HepG2 (cell line): ENCODE results near the gene APBA1. TPM values are rescaled to one million over a fixed set of nuclear protein-coding genes. Genes with fewer than 3 reads are reported as not detected.
A peak's percentile ranks its signal among the peaks of the same experiment; 100 is the strongest.

Experiments
- HNRNPH1 ChIP-seq: fragments of 200-400 bp; formaldehyde crosslinking; optimal IDR thresholded peaks from 2 replicates; pipeline ENCODE3; 2017; ENCODE audit warnings: mild to moderate bottlenecking, low read depth, low read length
- PAWR ChIP-seq: sonication (generic); formaldehyde crosslinking; IDR thresholded peaks from 2 replicates; pipeline ENCODE4 v1.4.0; 2020; ENCODE audit warnings: missing genetic modification reagents, mild to moderate bottlenecking, borderline replicate concordance
- SOX6 ChIP-seq, 2 experiments: fragments of 450-650 bp in 1 of 2; sonication (generic) in 1 of 2; formaldehyde crosslinking in 1 of 2; IDR thresholded peaks; 2 replicates each; pipeline versions ENCODE4 v1.4.0 to v1.6.1; 2017 to 2020; ENCODE audit warnings: antibody characterized with exemption in 1 of 2, mild to moderate bottlenecking in 1 of 2, missing genetic modification reagents in 1 of 2
- ZNF468 ChIP-seq: sonication (generic); formaldehyde crosslinking; IDR thresholded peaks from 2 replicates; pipeline ENCODE4 v1.8.0; 2022; ENCODE audit warnings: mild to moderate bottlenecking, moderate library complexity, missing genetic modification reagents
- ZNF564 ChIP-seq: sonication (generic); formaldehyde crosslinking; IDR thresholded peaks from 2 replicates; pipeline ENCODE4 v1.8.1; 2023; ENCODE audit warnings: mild to moderate bottlenecking, missing genetic modification reagents
- ZNF652 ChIP-seq: IDR thresholded peaks from 2 replicates; pipeline ENCODE4 v1.6.1; 2016; ENCODE audit warnings: low read depth, borderline replicate concordance
- ZNF782 ChIP-seq: sonication (generic); formaldehyde crosslinking; IDR thresholded peaks from 2 replicates; pipeline ENCODE4 v1.4.0; 2020; ENCODE audit warnings: missing genetic modification reagents, mild to moderate bottlenecking, borderline replicate concordance
- polyA plus RNA-seq, 8 experiments: library from polyadenylated mRNA; depleted of rRNA in 3 of 8; stranded (reverse) in 7 of 8; unstranded in 1 of 8; fragments of >200 nt; fragmentation: Illumina TruSeq in 4 of 8; extraction: Trizol in 4 of 8; gene quantifications; 2 replicates each; pipeline versions ENCODE4 v1.2.1 to v1.2.3, GENCODE V29; 2011 to 2016; ENCODE audit warnings: low read depth in 4 of 8, missing spikeins in 1 of 8, mixed read lengths in 1 of 8; ENCODE audit not compliant: insufficient read depth in 1 of 8
- total RNA-seq, 5 experiments: library from RNA; depleted of rRNA; stranded (reverse); fragments of >200 nt; fragmentation: Illumina TruSeq; extraction: Trizol; gene quantifications; 2 replicates each; pipeline ENCODE4 v1.2.3, GENCODE V29; 2016; ENCODE audit warnings: low read depth in 1 of 5
- TF ChIP-seq, protein P1 (sequence below), 2 experiments: fragments of 450-650 bp in 1 of 2; sonication (generic) in 1 of 2; formaldehyde crosslinking in 1 of 2; IDR thresholded peaks; 2 replicates each; pipeline versions ENCODE4 v1.6.1 to v1.8.0; 2016 to 2022; ENCODE audit warnings: antibody characterized with exemption in 1 of 2, mild to moderate bottlenecking in 1 of 2, missing genetic modification reagents in 1 of 2
- TF ChIP-seq, protein P2 (sequence below): sonication (generic); formaldehyde crosslinking; IDR thresholded peaks from 2 replicates; pipeline ENCODE4 v1.5.1; 2020; ENCODE audit warnings: missing genetic modification reagents, mild to moderate bottlenecking, borderline replicate concordance
- TF ChIP-seq, protein P3 (sequence below): sonication (generic); formaldehyde crosslinking; conservative IDR thresholded peaks from 2 replicates; pipeline ENCODE4 v1.4.0; 2020; ENCODE audit warnings: missing genetic modification reagents
- TF ChIP-seq, protein P4 (sequence below): sonication (generic); formaldehyde crosslinking; IDR thresholded peaks from 2 replicates; pipeline ENCODE4 v1.5.0; 2020; ENCODE audit warnings: mild to moderate bottlenecking, low read depth, missing genetic modification reagents, borderline replicate concordance
- TF ChIP-seq, protein P5 (sequence below): sonication (generic); formaldehyde crosslinking; IDR thresholded peaks from 2 replicates; pipeline ENCODE4 v1.5.0; 2020; ENCODE audit warnings: missing genetic modification reagents

The APBA1 gene
- total and polyA plus RNA-seq, 2 of the 13 experiments (the other 11 are each of a cell fraction or from before 2014, with no cell fraction given): 0.15 TPM; not detected in 1

DNA sequence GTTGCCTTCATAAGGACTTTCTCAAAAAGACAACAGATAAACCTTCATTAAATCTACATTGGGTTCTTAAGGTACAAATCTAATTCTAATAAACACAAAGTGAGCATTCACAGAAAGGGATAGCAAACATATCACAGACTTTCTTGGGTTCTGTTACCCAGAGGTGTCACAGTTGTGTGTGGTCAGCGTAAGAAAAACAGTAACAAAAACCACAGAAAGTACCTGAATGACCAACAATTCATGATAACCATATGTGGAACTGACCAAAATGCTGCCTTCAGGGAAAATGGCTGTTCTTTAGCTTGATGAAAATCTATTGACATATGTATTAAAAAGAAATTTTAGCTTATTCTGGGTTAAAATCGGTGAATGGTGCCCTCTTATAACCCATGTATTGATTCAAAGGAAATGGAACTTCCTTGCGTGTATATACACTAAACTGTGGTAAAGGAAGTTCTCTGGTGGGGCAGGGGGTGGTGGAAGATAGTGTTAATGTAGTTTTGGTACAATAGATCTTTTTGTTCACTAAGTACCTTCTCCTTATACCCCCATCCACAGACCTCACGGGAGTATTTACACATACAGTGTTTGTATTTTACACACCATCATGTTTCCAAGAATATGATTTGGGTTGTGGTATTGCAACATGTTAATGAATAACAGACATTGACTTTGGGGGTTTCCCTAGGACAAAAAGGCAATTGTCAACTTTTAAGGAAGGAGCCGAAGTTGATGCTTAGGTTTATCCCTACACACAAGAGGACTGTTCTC lies 152.5 kb downstream of the APBA1 start (continued):
- TF ChIP-seq, protein P1, sequence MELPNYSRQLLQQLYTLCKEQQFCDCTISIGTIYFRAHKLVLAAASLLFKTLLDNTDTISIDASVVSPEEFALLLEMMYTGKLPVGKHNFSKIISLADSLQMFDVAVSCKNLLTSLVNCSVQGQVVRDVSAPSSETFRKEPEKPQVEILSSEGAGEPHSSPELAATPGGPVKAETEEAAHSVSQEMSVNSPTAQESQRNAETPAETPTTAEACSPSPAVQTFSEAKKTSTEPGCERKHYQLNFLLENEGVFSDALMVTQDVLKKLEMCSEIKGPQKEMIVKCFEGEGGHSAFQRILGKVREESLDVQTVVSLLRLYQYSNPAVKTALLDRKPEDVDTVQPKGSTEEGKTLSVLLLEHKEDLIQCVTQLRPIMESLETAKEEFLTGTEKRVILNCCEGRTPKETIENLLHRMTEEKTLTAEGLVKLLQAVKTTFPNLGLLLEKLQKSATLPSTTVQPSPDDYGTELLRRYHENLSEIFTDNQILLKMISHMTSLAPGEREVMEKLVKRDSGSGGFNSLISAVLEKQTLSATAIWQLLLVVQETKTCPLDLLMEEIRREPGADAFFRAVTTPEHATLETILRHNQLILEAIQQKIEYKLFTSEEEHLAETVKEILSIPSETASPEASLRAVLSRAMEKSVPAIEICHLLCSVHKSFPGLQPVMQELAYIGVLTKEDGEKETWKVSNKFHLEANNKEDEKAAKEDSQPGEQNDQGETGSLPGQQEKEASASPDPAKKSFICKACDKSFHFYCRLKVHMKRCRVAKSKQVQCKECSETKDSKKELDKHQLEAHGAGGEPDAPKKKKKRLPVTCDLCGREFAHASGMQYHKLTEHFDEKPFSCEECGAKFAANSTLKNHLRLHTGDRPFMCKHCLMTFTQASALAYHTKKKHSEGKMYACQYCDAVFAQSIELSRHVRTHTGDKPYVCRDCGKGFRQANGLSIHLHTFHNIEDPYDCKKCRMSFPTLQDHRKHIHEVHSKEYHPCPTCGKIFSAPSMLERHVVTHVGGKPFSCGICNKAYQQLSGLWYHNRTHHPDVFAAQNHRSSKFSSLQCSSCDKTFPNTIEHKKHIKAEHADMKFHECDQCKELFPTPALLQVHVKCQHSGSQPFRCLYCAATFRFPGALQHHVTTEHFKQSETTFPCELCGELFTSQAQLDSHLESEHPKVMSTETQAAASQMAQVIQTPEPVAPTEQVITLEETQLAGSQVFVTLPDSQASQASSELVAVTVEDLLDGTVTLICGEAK (IDR thresholded peaks at IDR 0.05): no peak
- TF ChIP-seq, protein P1 (CRISPR knock-in tag; IDR thresholded peaks at IDR 0.05): no peak
- no peak for TF ChIP-seq HNRNPH1
- no peak for TF ChIP-seq ZNF468 (CRISPR knock-in tag)
- TF ChIP-seq, protein P2, sequence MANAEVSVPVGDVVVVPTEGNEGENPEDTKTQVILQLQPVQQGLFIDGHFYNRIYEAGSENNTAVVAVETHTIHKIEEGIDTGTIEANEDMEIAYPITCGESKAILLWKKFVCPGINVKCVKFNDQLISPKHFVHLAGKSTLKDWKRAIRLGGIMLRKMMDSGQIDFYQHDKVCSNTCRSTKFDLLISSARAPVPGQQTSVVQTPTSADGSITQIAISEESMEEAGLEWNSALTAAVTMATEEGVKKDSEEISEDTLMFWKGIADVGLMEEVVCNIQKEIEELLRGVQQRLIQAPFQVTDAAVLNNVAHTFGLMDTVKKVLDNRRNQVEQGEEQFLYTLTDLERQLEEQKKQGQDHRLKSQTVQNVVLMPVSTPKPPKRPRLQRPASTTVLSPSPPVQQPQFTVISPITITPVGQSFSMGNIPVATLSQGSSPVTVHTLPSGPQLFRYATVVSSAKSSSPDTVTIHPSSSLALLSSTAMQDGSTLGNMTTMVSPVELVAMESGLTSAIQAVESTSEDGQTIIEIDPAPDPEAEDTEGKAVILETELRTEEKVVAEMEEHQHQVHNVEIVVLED (CRISPR knock-in tag): no peak
- TF ChIP-seq, protein P3, sequence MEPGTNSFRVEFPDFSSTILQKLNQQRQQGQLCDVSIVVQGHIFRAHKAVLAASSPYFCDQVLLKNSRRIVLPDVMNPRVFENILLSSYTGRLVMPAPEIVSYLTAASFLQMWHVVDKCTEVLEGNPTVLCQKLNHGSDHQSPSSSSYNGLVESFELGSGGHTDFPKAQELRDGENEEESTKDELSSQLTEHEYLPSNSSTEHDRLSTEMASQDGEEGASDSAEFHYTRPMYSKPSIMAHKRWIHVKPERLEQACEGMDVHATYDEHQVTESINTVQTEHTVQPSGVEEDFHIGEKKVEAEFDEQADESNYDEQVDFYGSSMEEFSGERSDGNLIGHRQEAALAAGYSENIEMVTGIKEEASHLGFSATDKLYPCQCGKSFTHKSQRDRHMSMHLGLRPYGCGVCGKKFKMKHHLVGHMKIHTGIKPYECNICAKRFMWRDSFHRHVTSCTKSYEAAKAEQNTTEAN (CRISPR knock-in tag): peak; percentile 98
- TF ChIP-seq, protein P4, sequence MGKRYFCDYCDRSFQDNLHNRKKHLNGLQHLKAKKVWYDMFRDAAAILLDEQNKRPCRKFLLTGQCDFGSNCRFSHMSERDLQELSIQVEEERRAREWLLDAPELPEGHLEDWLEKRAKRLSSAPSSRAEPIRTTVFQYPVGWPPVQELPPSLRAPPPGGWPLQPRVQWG (CRISPR knock-in tag): no peak
- no peak for TF ChIP-seq PAWR (CRISPR knock-in tag)
- TF ChIP-seq SOX6 (IDR thresholded peaks at IDR 0.05): no peak
- TF ChIP-seq SOX6 (CRISPR knock-in tag; IDR thresholded peaks at IDR 0.05): peak; percentile 92
- no peak for TF ChIP-seq ZNF564 (CRISPR knock-in tag)
- TF ChIP-seq, protein P5, sequence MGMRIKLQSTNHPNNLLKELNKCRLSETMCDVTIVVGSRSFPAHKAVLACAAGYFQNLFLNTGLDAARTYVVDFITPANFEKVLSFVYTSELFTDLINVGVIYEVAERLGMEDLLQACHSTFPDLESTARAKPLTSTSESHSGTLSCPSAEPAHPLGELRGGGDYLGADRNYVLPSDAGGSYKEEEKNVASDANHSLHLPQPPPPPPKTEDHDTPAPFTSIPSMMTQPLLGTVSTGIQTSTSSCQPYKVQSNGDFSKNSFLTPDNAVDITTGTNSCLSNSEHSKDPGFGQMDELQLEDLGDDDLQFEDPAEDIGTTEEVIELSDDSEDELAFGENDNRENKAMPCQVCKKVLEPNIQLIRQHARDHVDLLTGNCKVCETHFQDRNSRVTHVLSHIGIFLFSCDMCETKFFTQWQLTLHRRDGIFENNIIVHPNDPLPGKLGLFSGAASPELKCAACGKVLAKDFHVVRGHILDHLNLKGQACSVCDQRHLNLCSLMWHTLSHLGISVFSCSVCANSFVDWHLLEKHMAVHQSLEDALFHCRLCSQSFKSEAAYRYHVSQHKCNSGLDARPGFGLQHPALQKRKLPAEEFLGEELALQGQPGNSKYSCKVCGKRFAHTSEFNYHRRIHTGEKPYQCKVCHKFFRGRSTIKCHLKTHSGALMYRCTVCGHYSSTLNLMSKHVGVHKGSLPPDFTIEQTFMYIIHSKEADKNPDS: peak; percentile 53; the same call in 1 of the 2 replicates
- TF ChIP-seq ZNF782 (CRISPR knock-in tag): no peak
- TF ChIP-seq ZNF652 (CRISPR knock-in tag): peak; percentile 23; the same call in 1 of the 2 replicates
